Panc1 (cell line): ENCODE data around the gene CGREF1. TPM values are rescaled to one million over a fixed set of nuclear protein-coding genes. Genes with fewer than 3 reads are reported as not detected.
"Not testable (repeated sequence)": the region's sequence is repeated elsewhere in the genome, so short reads cannot be mapped to it uniquely, and the experiment has no call there.

Experiments used
- ATAC-seq: fragments of 200-7000 bp; cut with Tn5 transposase; 2 replicates; pipeline ENCODE4 v1.9.1; 2020; ENCODE audit warnings: mild to moderate bottlenecking, moderate library complexity
- BruUV-seq: library from RNA; stranded (reverse); fragments of 400-500 nt; replicated peaks from 2 replicates; lab custom pipeline; 2021; lab: Mats Ljungman, UMichigan
- CTCF ChIA-PET: fragments of 300-600 bp; sonication (Branson Sonifier 250); formaldehyde crosslinking; loops from one replicate; lab custom pipeline; 2022; ENCODE audit warnings: antibody characterized with exemption; lab: Charles Lee
- POLR2A ChIA-PET: fragments of 300-600 bp; sonication (Branson Sonifier 250); formaldehyde crosslinking; loops from one replicate; lab custom pipeline; 2022; ENCODE audit warnings: antibody characterized with exemption; lab: Charles Lee
- DNase-seq: peaks from one replicate; pipeline ENCODE4 v3.0.0-alpha.2; 2010; ENCODE audit warnings: low read depth, low spot score
- H3K27ac ChIP-seq: 2 replicates; pipeline ENCODE4 v1.5.1; 2011; ENCODE audit warnings: mild to moderate bottlenecking, low read length, inconsistent platforms
- H3K27me3 ChIP-seq: fragments of 200-500 bp; sonication (Bioruptor generic); 2 replicates; pipeline ENCODE4 v1.6.0; 2014; ENCODE audit warnings: low read length, inconsistent platforms; ENCODE audit not compliant: control insufficient read depth, insufficient read depth
- H3K36me3 ChIP-seq: fragments of 200-500 bp; sonication (Bioruptor generic); 2 replicates; pipeline ENCODE4 v1.5.1; 2014; ENCODE audit warnings: inconsistent platforms, mild to moderate bottlenecking, low read length, moderate library complexity; ENCODE audit not compliant: control insufficient read depth, insufficient read depth
- H3K4me1 ChIP-seq: 2 replicates; pipeline ENCODE4 v1.5.1; 2011; ENCODE audit warnings: inconsistent platforms, mild to moderate bottlenecking, low read length, moderate library complexity; ENCODE audit not compliant: control insufficient read depth, insufficient read depth
- H3K4me3 ChIP-seq, 2 experiments: 2 replicates each; pipeline ENCODE4 v1.5.1; 2011 to 2012; ENCODE audit warnings: low read depth in 2 of 2, low read length in 2 of 2, mild to moderate bottlenecking in 2 of 2, inconsistent platforms in 1 of 2, moderate library complexity in 1 of 2
- H3K9me3 ChIP-seq: fragments of 200-500 bp; sonication (Bioruptor generic); 2 replicates; pipeline ENCODE4 v1.5.1; 2014; ENCODE audit warnings: low read depth, mild to moderate bottlenecking, inconsistent platforms, low read length, moderate library complexity; ENCODE audit not compliant: control insufficient read depth, insufficient read depth
- POLR2AphosphoS5 ChIP-seq: IDR thresholded peaks from 2 replicates; pipeline ENCODE4 v1.6.1; 2012; ENCODE audit warnings: mild to moderate bottlenecking, low read depth, low read length, moderate library complexity
- SIN3A ChIP-seq: IDR thresholded peaks from 2 replicates; pipeline ENCODE4 v1.6.1; 2012; ENCODE audit warnings: low read depth, mild to moderate bottlenecking, low read length, moderate library complexity, borderline replicate concordance; ENCODE audit not compliant: insufficient read depth
- TCF7L2 ChIP-seq: IDR thresholded peaks from 2 replicates; pipeline ENCODE4 v1.6.1; 2011; ENCODE audit warnings: mild to moderate bottlenecking, low read depth, low read length, inconsistent platforms
- in situ Hi-C: cut with HindIII; loops from 2 replicates; pipeline ENCODE4 v1.10.0; 2016; ENCODE audit warnings: low sequenced_read_pairs, low pct_unique_long_range_greater_than_20kb
- intact Hi-C: fragments of 100-400 bp; cut with micrococcal nuclease; formaldehyde crosslinking; loops from one replicate; pipeline ENCODE4 v1.10.0; 2022; ENCODE audit not compliant: unreplicated experiment
- total RNA-seq: library from RNA; stranded (reverse); gene quantifications from one replicate; pipeline ENCODE4 v1.2.1, GENCODE V29; 2021; ENCODE audit not compliant: unreplicated experiment
- TF ChIP-seq, protein P1 (sequence below): fragments of 450-650 bp; IDR thresholded peaks from 2 replicates; pipeline ENCODE4 v1.5.1; 2017; ENCODE audit warnings: mild to moderate bottlenecking
- TF ChIP-seq, protein P2 (sequence below), 2 experiments: IDR thresholded peaks; 2 replicates each; pipeline ENCODE4 v1.6.1; 2011 to 2012; ENCODE audit warnings: low read depth in 2 of 2, control low read depth in 1 of 2, low read length in 1 of 2, mild to moderate bottlenecking in 1 of 2, moderate library complexity in 1 of 2; ENCODE audit not compliant: insufficient read depth in 1 of 2

The CGREF1 gene
- total RNA-seq, 1 experiment from 2014 or later = 10.1 TPM

GRCh38 chr2:27115519-27115918 lies 3.4 kb downstream of the CGREF1 start:
- no peak overlapping the region for H3K27ac ChIP-seq
- in situ Hi-C loops = no loop called here
- no TSS peak for BruUV-seq
- no peak for DNase-seq
- peaks cover 4% of the 10 kb centered on the region for H3K4me1 ChIP-seq
- H3K36me3 ChIP-seq = no peaks in the 10 kb centered on the region
- no peaks in the 10 kb centered on the region for H3K27me3 ChIP-seq
- ATAC-seq = no peak
- POLR2A ChIA-PET = no interaction called here
- H3K9me3 ChIP-seq = no peaks in the 10 kb centered on the region
- intact Hi-C loops = no loop called here
- no peak overlapping the region for H3K4me3 ChIP-seq
- TF ChIP-seq SIN3A = no peak
- no peak for TF ChIP-seq TCF7L2
- TF ChIP-seq, protein P1, sequence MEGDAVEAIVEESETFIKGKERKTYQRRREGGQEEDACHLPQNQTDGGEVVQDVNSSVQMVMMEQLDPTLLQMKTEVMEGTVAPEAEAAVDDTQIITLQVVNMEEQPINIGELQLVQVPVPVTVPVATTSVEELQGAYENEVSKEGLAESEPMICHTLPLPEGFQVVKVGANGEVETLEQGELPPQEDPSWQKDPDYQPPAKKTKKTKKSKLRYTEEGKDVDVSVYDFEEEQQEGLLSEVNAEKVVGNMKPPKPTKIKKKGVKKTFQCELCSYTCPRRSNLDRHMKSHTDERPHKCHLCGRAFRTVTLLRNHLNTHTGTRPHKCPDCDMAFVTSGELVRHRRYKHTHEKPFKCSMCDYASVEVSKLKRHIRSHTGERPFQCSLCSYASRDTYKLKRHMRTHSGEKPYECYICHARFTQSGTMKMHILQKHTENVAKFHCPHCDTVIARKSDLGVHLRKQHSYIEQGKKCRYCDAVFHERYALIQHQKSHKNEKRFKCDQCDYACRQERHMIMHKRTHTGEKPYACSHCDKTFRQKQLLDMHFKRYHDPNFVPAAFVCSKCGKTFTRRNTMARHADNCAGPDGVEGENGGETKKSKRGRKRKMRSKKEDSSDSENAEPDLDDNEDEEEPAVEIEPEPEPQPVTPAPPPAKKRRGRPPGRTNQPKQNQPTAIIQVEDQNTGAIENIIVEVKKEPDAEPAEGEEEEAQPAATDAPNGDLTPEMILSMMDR = no peak
- no peak for TF ChIP-seq POLR2AphosphoS5
- TF ChIP-seq, protein P2, sequence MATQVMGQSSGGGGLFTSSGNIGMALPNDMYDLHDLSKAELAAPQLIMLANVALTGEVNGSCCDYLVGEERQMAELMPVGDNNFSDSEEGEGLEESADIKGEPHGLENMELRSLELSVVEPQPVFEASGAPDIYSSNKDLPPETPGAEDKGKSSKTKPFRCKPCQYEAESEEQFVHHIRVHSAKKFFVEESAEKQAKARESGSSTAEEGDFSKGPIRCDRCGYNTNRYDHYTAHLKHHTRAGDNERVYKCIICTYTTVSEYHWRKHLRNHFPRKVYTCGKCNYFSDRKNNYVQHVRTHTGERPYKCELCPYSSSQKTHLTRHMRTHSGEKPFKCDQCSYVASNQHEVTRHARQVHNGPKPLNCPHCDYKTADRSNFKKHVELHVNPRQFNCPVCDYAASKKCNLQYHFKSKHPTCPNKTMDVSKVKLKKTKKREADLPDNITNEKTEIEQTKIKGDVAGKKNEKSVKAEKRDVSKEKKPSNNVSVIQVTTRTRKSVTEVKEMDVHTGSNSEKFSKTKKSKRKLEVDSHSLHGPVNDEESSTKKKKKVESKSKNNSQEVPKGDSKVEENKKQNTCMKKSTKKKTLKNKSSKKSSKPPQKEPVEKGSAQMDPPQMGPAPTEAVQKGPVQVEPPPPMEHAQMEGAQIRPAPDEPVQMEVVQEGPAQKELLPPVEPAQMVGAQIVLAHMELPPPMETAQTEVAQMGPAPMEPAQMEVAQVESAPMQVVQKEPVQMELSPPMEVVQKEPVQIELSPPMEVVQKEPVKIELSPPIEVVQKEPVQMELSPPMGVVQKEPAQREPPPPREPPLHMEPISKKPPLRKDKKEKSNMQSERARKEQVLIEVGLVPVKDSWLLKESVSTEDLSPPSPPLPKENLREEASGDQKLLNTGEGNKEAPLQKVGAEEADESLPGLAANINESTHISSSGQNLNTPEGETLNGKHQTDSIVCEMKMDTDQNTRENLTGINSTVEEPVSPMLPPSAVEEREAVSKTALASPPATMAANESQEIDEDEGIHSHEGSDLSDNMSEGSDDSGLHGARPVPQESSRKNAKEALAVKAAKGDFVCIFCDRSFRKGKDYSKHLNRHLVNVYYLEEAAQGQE (IDR thresholded peaks at IDR 0.05; ENCODE audit: insufficient read depth in 1 of 2, low read depth in 2 of 2, low read length in 1 of 2) = no peak
- CTCF ChIA-PET = no interaction called here

- ATAC-seq, in situ Hi-C loops: not testable (repeated sequence)
Measured at GRCh38 chr2:27111392-27112078, 7.4 kb downstream of the CGREF1 start.

DNA sequence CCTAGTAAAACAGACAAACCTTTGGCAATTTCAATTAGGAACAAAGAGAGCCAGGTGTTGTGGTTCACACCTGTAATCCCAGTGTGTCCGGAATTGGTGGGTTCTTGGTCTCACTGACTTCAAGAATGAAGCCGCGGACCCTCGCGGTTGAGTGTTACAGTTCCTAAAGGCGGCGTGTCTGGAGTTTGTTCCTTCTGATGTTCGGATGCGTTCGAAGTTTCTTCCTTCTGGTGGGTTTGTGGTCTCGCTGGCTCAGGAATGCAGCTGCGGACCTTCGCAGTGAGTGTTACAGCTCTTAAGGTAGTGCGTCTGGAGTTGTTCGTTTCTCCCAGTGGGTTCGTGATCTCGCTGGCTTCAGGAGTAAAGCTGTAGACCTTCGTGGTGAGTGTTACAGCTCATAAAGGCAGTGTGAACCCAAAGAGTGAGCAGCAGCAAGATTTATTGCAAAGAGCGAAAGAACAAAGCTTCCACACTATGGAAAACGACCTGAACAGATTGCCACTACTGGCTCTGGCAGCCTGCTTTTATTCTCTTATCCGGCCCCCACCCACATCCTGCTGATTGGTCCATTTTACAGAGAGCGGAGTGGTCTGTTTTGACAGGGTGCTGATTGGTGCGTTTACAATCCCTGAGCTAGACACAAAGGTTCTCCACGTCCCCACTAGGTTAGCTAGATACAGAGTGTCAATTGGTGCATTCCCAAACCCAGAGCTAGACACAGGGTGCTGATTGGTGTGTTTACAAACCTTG lies 8.2 kb downstream of the CGREF1 start:
- H3K27ac ChIP-seq, H3K4me1 ChIP-seq, H3K27me3 ChIP-seq, ATAC-seq, in situ Hi-C loops, CTCF ChIA-PET, H3K36me3 ChIP-seq, H3K4me3 ChIP-seq, DNase-seq, BruUV-seq, intact Hi-C loops, POLR2A ChIA-PET, H3K9me3 ChIP-seq: not testable (repeated sequence)

More at GRCh38 chr2:27111392-27112078, 7.4 kb downstream of the CGREF1 start:
- H3K4me1 ChIP-seq, DNase-seq, H3K9me3 ChIP-seq, H3K36me3 ChIP-seq, BruUV-seq, H3K4me3 ChIP-seq, CTCF ChIA-PET, POLR2A ChIA-PET, H3K27me3 ChIP-seq, H3K27ac ChIP-seq, intact Hi-C loops: not testable (repeated sequence)
